AML-193 (cell line): ENCODE measurements around the gene TAS2R43.
"Not testable (repeated sequence)": the region's sequence is repeated elsewhere in the genome, so short reads cannot be mapped to it uniquely, and the experiment has no call there.

Experiments
- DNase-seq, 2 experiments: peaks; one replicate each; lab custom pipeline; 2025; lab: John Stamatoyannopoulos, UW

TAS2R43 gene

GRCh38 chr12:11059784-11060183, 32.3 kb downstream of the TAS2R43 start:
- DNase-seq, result no peak

GRCh38 chr12:11059041-11059440, 33.1 kb downstream of the TAS2R43 start:
- DNase-seq, result no peak

- no peak for DNase-seq
These were observed 36.8 kb downstream of the TAS2R43 start for GRCh38 chr12:11055306-11055705.

GRCh38 chr12:11049806-11050531, 42.1 kb downstream of the TAS2R43 start:
- not testable (repeated sequence) for DNase-seq

- not testable (repeated sequence) for DNase-seq
These were observed 50.7 kb downstream of the TAS2R43 start for GRCh38 chr12:11041366-11041765.
